Tibial nerve (tissue), 4 donors: ENCODE measurements around the gene SLC2A8. TPM values are rescaled to one million over a fixed set of nuclear protein-coding genes. Genes with fewer than 3 reads are reported as not detected.
A peak's percentile ranks its signal among the peaks of the same experiment; 100 is the strongest.

ENCODE experiments used
- DNase-seq, 2 donors: peaks; one replicate each; pipeline ENCODE4 v3.0.0-alpha.2; 2019; ENCODE audit warnings: low spot score in 2 of 2
- H3K27ac ChIP-seq, 4 donors: fragments of 200-600 bp; sonication (generic) in 3 of 4; one replicate each; pipeline ENCODE4 v1.5.1; 2017 to 2019; ENCODE audit warnings: mild to moderate bottlenecking in 1 of 4
- H3K27me3 ChIP-seq, 2 donors: fragments of 200-600 bp; sonication (generic) in 1 of 2; one replicate each; pipeline versions ENCODE4 v1.5.1 to v1.6.0; 2017 to 2019
- H3K36me3 ChIP-seq, 3 donors: fragments of 200-600 bp; sonication (generic); one replicate each; pipeline ENCODE4 v1.5.1; 2018 to 2019
- H3K4me1 ChIP-seq, 4 donors: fragments of 200-600 bp; sonication (generic) in 3 of 4; one replicate each; pipeline ENCODE4 v1.5.1; 2017 to 2019
- H3K4me3 ChIP-seq, 4 donors: fragments of 200-600 bp; sonication (generic) in 3 of 4; one replicate each; pipeline ENCODE4 v1.5.1; 2017 to 2019; ENCODE audit warnings: mild to moderate bottlenecking in 1 of 4, moderate library complexity in 1 of 4
- H3K9me3 ChIP-seq, 4 donors: fragments of 200-600 bp; sonication (generic) in 3 of 4; one replicate each; pipeline ENCODE4 v1.5.1; 2017 to 2019
- EP300 ChIP-seq, 2 donors: sonication (generic); formaldehyde crosslinking; IDR thresholded peaks; one replicate each; pipeline ENCODE4 v1.6.1; 2017; ENCODE audit warnings: antibody characterized with exemption in 2 of 2, mild to moderate bottlenecking in 1 of 2
- POLR2A ChIP-seq, 2 donors: fragments of 450-650 bp; IDR thresholded peaks; one replicate each; pipeline ENCODE4 v1.6.1; 2017; ENCODE audit warnings: antibody characterized with exemption in 2 of 2, mild to moderate bottlenecking in 2 of 2, moderate library complexity in 2 of 2
- WGBS, 2 donors: methylation state at CpG; one replicate each; pipeline ENCODE4 v1.1.5; 2018; 5-methylcytosine and 5-hydroxymethylcytosine counted together
- total RNA-seq, 4 donors: library from RNA; depleted of rRNA; stranded (reverse); fragments of >200 nt; gene quantifications; one replicate each; pipeline ENCODE4 v1.1.0, GENCODE V29; 2016
- TF ChIP-seq, protein P1 (sequence below), 5 experiments: fragments of 200-600 bp in 3 of 5; fragments of 450-650 bp in 2 of 5; sonication (generic) in 3 of 5; IDR thresholded peaks; one replicate each; pipeline ENCODE4 v1.5.1; 2016 to 2019; ENCODE audit warnings: antibody characterized with exemption in 5 of 5, mild to moderate bottlenecking in 3 of 5, moderate library complexity in 2 of 5

Gene SLC2A8
- total RNA-seq, 4 donors from 2014 or later, result 30.4 to 46.2 (median 31.7) TPM

DNA sequence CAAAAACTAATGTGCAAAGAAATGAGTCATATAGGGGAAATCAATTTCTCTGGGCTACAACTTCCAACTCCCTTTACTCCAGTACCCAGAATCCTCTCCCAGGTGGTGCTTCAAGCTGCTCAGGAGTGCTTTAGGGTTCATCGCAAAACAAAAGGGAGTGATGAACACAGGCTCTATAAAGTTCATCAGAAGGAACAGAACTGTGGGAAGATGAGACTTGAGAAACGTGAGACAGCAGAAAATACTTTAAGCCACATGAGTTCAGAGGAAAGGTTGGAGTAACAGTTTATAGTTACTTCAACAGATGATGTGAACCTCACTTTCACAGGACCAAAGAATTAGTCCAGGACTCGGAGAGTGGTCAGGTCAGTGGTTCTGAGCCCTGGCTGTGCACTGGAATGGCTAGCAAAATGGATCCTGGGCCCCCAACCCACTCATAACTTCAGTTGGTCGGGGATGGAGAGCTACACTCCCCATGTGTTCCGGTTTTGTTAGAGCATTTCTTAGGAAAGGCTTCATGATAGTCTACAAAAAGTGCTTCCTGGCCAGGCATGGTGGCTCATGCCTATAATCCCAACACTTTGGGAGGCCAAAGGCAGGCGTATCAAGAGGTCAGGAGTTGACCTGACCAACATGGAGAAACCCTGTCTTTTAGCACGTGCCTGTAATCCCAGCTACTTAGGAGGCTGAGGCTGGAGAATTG is 49.9 kb downstream of the SLC2A8 start:
- peaks cover 0 to 82% (median 18%) of the 10 kb centered on the region in 3 donors for H3K36me3 ChIP-seq
- H3K9me3 ChIP-seq, result no peaks in the 10 kb centered on the region
- WGBS, 2 donors, result 73 to 83% methylated on average over 7 of the region's 7 CpGs
- no peak overlapping the region for H3K27ac ChIP-seq
- TF ChIP-seq, protein P1, sequence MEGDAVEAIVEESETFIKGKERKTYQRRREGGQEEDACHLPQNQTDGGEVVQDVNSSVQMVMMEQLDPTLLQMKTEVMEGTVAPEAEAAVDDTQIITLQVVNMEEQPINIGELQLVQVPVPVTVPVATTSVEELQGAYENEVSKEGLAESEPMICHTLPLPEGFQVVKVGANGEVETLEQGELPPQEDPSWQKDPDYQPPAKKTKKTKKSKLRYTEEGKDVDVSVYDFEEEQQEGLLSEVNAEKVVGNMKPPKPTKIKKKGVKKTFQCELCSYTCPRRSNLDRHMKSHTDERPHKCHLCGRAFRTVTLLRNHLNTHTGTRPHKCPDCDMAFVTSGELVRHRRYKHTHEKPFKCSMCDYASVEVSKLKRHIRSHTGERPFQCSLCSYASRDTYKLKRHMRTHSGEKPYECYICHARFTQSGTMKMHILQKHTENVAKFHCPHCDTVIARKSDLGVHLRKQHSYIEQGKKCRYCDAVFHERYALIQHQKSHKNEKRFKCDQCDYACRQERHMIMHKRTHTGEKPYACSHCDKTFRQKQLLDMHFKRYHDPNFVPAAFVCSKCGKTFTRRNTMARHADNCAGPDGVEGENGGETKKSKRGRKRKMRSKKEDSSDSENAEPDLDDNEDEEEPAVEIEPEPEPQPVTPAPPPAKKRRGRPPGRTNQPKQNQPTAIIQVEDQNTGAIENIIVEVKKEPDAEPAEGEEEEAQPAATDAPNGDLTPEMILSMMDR (IDR thresholded peaks at IDR 0.05), result no peak
- TF ChIP-seq POLR2A (IDR thresholded peaks at IDR 0.05), result no peak
- TF ChIP-seq EP300 (IDR thresholded peaks at IDR 0.05), result no peak
- no peak for DNase-seq
- H3K27me3 ChIP-seq, result no peaks in the 10 kb centered on the region
- H3K4me1 ChIP-seq, result peaks cover 0 to 23% (median 15%) of the 10 kb centered on the region in 4 donors
- H3K4me3 ChIP-seq, result no peak overlapping the region

DNA sequence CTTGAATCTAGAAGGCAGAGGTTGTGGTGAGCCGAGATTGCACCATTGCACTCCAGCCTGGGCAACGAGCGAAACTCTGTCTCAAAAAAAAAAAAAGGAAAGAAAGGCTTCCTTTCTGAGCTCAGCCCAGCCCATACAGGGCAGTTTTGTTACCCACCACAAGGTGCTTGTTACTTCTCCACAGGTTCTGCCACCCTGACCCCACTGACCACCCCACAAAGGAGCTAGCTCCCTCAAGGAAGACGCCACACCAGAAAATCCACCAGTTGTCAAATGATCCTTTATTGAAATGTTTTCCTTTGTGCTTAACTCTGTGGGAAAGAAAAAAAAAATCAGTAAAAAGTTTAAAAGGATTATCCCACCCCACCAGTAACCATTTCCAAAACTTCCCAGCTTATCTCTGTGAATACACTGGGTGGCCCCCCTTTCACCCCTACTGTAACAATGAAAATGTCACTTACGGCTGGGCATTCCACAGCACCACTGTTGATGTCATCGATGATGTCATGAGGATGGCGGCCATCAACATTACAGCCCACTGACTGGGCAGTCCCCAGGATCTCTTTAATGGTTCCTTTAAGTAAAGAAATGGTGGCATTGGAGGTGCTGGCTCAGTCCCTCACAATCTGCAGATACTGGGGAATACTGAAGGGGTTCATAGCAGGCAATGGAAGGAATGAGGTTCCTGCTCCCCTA is 50.6 kb downstream of the SLC2A8 start:
- H3K36me3 ChIP-seq, result peaks cover 0 to 75% (median 18%) of the 10 kb centered on the region in 3 donors
- H3K27me3 ChIP-seq, result no peaks in the 10 kb centered on the region
- DNase-seq, result no peak
- no peak overlapping the region for H3K27ac ChIP-seq
- peaks cover 0 to 30% (median 18%) of the 10 kb centered on the region in 4 donors for H3K4me1 ChIP-seq
- no peak overlapping the region for H3K4me3 ChIP-seq
- no peaks in the 10 kb centered on the region for H3K9me3 ChIP-seq
- WGBS, 2 donors, result 64 to 69% methylated on average over 7 of the region's 7 CpGs
- no peak for TF ChIP-seq POLR2A (IDR thresholded peaks at IDR 0.05)
- TF ChIP-seq, protein P1 (IDR thresholded peaks at IDR 0.05), result no peak
- no peak for TF ChIP-seq EP300 (IDR thresholded peaks at IDR 0.05)

DNA sequence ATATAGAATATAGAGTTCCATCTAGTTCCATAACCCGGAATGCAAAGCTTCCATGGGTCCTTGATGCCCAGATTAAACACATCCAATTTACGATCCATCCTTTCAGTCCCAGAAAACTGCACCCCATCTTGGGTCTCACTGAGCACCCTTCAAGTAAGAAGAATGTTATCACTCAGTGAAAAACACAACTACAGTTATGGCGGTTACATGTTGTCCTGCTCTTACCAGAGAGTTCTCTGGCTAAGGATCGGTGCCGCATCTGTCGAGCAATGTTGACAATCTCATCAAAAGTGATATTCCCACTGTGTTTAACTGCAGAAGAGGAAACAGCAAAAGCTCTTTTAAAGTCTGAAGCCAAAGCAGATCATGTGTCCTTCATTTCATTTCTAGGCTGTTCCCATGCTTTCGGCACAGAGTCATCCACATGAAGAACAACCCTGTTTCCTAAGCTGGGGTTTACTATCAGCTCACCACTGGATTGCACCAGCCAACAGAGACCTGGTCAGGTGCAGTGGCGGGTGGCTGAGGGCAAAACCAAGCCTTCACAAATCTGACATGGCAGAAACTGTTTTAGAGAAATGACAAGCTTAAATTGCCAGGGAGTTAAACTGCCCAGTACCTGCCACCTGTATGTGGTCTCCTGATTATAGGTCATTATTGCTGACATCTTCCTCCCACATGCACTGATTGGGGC is 51.3 kb downstream of the SLC2A8 start:
- H3K27ac ChIP-seq, result no peak overlapping the region
- WGBS, 2 donors, result 85 to 90% methylated on average over 8 of the region's 8 CpGs

DNA sequence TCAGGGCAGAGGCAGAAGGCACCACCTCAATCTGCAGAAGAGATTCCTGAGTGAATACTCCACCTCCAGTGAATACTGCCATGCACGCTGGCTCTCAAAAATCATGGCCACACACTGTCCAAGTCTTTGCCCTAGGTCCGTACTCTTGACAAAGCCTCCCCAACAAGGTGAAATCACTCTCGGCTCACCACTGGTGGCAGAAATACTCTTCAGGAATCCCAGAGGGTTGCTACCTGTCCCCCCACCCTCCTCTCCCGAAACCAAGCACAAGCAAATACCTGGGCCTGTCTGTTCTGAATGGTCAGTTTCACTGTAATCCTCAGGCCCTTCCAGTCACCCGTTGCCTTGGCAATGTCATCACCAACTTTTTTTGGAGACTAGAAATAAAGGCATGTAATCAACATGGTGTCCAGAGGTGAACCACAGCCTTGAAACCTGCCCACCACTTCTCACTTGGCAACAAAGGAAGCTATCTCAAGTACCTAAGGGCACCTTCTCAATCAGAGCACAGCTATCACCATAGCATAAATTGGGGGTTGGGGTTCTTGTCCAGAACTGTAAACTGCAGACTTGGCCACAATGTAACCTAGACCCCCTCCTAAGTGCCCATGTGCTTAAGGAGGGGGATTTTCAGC is 52.5 kb downstream of the SLC2A8 start:
- 44 to 56% methylated on average over 5 of the region's 5 CpGs for WGBS, 2 donors
- H3K36me3 ChIP-seq, result peaks cover 0 to 63% (median 18%) of the 10 kb centered on the region in 3 donors
- no peak for DNase-seq
- peak overlapping the region; percentile 68 to 95 (median 86) for H3K4me3 ChIP-seq
- TF ChIP-seq POLR2A (IDR thresholded peaks at IDR 0.05), result no peak
- no peak for TF ChIP-seq EP300 (IDR thresholded peaks at IDR 0.05)
- TF ChIP-seq, protein P1 (IDR thresholded peaks at IDR 0.05), result no peak
- peak overlapping the region; percentile 80 to 98 (median 92) for H3K27ac ChIP-seq
- H3K9me3 ChIP-seq, result no peaks in the 10 kb centered on the region
- peaks cover 0 to 37% (median 19%) of the 10 kb centered on the region in 4 donors for H3K4me1 ChIP-seq
- H3K27me3 ChIP-seq, result no peaks in the 10 kb centered on the region

More for the DNA sequence above, 51.3 kb downstream of the SLC2A8 start:
- H3K4me3 ChIP-seq, result no peak overlapping the region
- no peaks in the 10 kb centered on the region for H3K27me3 ChIP-seq
- H3K4me1 ChIP-seq, result peaks cover 0 to 37% (median 19%) of the 10 kb centered on the region in 4 donors
- DNase-seq, result no peak
- TF ChIP-seq, protein P1 (IDR thresholded peaks at IDR 0.05), result no peak
- TF ChIP-seq EP300 (IDR thresholded peaks at IDR 0.05) (no peak), POLR2A (IDR thresholded peaks at IDR 0.05) (no peak)
- peaks cover 0 to 68% (median 18%) of the 10 kb centered on the region in 3 donors for H3K36me3 ChIP-seq
- H3K9me3 ChIP-seq, result no peaks in the 10 kb centered on the region
